ACC112 (cell line): ENCODE data around the gene LVRN.
A peak's percentile ranks its signal among the peaks of the same experiment; 100 is the strongest.

Experiments used
- H2AFZ ChIP-seq: fragments of 200-600 bp; sonication (generic); one replicate; pipeline ENCODE4 v1.6.0; 2017; ENCODE audit warnings: antibody characterized with exemption, low read length; ENCODE audit not compliant: unreplicated experiment
- H3K27ac ChIP-seq: fragments of 200-600 bp; sonication (generic); 2 replicates; pipeline ENCODE4 v1.5.1; 2014; ENCODE audit warnings: low read depth, mild to moderate bottlenecking, antibody characterized with exemption, low read length, moderate library complexity
- H3K27me3 ChIP-seq: fragments of 200-600 bp; sonication (generic); 2 replicates; pipeline ENCODE4 v1.6.1; 2014; ENCODE audit warnings: mild to moderate bottlenecking, antibody characterized with exemption, low read length, moderate library complexity, mixed read lengths; ENCODE audit not compliant: insufficient read depth
- H3K36me3 ChIP-seq: fragments of 200-600 bp; sonication (generic); 2 replicates; pipeline ENCODE4 v1.6.1; 2016; ENCODE audit warnings: mild to moderate bottlenecking, antibody characterized with exemption, low read length, moderate library complexity, mixed read lengths; ENCODE audit not compliant: insufficient read depth
- H3K4me1 ChIP-seq: fragments of 200-600 bp; sonication (generic); one replicate; pipeline ENCODE4 v1.6.1; 2016; ENCODE audit warnings: low read length, mixed read lengths; ENCODE audit not compliant: insufficient read depth, unreplicated experiment, control insufficient read depth
- H3K4me3 ChIP-seq: fragments of 200-600 bp; sonication (generic); 2 replicates; pipeline ENCODE4 v1.5.1; 2014; ENCODE audit warnings: mild to moderate bottlenecking, low read depth, low read length
- H3K79me2 ChIP-seq: fragments of 200-600 bp; sonication (generic); one replicate; pipeline ENCODE4 v1.6.0; 2016; ENCODE audit warnings: low read length; ENCODE audit not compliant: control insufficient read depth, unreplicated experiment, insufficient read depth

The LVRN gene

DNA sequence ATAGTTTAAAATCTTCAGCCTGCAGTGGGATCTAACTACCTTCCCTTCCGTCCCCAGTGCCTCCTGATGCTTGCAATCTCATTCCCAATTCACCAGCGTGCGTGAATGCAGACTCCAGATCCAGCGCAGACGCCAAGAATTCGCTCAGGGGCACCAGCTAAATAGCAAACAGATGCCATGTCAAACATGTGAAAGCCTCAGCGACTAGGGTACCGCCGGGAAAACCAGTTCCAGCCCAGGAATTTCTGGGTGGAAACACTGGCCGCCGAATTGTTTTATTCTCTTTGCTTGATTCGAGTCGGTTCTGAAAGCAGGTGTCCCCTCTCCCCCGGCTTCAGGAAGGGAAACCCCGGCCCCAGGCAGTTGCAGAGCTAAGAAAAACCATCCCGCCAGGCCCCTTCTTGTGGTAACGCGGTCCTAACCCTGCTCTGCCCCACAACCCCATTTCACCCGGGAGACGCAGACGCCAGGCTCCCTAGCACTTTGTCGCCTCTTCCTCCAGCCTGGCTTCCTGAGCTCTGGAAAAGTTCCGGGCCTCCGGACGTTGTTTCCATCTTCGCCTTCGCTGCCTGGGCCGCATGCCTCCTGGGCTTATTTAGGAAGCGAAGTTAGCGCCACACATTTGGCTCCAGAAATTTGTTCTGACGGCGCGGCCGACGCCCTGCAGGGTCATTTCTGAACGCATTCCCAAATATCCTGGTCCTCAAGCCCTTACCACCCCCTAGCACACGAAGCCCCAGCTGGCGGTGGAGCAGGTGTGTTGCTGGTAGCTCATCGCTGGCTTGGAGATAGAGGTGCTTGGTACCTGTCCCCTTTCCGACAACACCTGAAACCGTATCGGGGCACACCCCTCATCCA, 665 bp upstream of the LVRN start:
- Histone ChIP-seq H3K4me1 (no peaks in the 10 kb centered on the region), H3K36me3 (no peaks in the 10 kb centered on the region), H3K4me3 (peak overlapping the region; percentile 57), H2AFZ (peak overlapping the region; percentile 18), H3K27me3 (peaks cover 30% of the 10 kb centered on the region), H3K27ac (no peak overlapping the region), H3K79me2 (no peaks in the 10 kb centered on the region)

DNA sequence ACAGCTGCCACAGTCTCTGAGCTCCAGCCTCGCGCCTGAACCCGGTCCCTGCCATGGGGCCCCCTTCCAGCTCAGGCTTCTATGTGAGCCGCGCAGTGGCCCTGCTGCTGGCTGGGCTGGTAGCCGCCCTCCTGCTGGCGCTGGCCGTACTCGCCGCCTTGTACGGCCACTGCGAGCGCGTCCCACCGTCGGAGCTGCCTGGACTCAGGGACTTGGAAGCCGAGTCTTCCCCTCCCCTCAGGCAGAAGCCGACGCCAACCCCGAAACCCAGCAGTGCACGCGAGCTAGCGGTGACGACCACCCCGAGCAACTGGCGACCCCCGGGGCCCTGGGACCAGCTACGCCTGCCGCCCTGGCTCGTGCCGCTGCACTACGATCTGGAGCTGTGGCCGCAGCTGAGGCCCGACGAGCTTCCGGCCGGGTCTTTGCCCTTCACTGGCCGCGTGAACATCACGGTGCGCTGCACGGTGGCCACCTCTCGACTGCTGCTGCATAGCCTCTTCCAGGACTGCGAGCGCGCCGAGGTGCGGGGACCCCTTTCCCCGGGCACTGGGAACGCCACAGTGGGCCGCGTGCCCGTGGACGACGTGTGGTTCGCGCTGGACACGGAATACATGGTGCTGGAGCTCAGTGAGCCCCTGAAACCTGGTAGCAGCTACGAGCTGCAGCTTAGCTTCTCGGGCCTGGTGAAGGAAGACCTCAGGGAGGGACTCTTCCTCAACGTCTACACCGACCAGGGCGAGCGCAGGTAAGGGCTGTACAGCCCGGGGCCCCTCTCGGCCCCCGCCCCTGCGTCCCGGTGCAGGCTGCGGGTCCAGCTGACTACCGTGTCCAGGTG, 509 bp downstream of the LVRN start:
- Histone ChIP-seq H3K4me1 (no peaks in the 10 kb centered on the region), H2AFZ (peak overlapping the region; percentile 41), H3K27ac (no peak overlapping the region), H3K4me3 (peak overlapping the region; percentile 57), H3K27me3 (peaks cover 30% of the 10 kb centered on the region), H3K79me2 (no peaks in the 10 kb centered on the region), H3K36me3 (no peaks in the 10 kb centered on the region)

DNA sequence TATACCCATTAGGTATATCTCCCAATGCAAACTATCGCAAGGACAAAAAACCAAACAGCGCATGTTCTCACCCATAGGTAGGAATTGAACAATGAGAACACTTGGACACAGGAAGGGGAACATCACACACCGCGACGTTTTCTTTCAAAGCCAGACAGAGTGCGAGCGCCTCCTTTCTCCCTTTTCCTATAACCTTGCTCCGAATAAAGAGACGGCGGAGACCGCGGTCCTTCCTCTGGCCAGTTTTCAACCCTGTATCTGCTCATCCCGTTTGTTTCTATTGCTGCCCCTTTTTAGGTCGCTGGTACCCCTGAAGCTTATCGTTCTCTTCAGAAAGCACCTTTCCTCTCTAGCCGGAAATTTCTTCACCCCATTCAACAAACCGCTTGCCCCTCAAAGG, 1.3 kb downstream of the LVRN start:
- Histone ChIP-seq H3K36me3 (no peaks in the 10 kb centered on the region), H3K79me2 (no peaks in the 10 kb centered on the region), H3K4me3 (no peak overlapping the region), H3K27ac (no peak overlapping the region), H2AFZ (no peak overlapping the region), H3K27me3 (peaks cover 30% of the 10 kb centered on the region), H3K4me1 (no peaks in the 10 kb centered on the region)

DNA sequence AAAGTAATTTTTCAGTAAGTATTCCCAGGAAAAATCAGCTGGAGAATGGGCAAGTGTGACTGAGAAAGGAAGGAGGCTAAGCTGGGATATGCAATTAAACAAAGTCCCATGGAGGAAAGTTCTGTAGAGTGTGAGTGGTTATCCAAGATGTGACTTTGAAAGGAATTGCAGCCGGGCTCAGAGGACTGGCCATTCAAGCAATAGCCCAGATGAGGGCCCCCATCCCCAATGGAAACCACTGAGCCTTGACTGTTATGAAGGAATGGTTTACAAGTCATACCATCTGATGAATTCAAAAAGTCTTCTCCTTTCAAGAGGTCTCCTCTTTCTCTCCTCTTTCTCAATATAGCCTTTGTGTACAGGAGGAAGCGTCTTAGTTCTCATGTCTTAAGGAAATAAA, 6.5 kb downstream of the LVRN start:
- no peak overlapping the region for H3K27ac ChIP-seq
- H3K27me3 ChIP-seq = peaks cover 3% of the 10 kb centered on the region
- no peak overlapping the region for H3K4me3 ChIP-seq
- H2AFZ ChIP-seq = no peak overlapping the region
- no peaks in the 10 kb centered on the region for H3K36me3 ChIP-seq
- no peaks in the 10 kb centered on the region for H3K4me1 ChIP-seq
- H3K79me2 ChIP-seq = no peaks in the 10 kb centered on the region

DNA sequence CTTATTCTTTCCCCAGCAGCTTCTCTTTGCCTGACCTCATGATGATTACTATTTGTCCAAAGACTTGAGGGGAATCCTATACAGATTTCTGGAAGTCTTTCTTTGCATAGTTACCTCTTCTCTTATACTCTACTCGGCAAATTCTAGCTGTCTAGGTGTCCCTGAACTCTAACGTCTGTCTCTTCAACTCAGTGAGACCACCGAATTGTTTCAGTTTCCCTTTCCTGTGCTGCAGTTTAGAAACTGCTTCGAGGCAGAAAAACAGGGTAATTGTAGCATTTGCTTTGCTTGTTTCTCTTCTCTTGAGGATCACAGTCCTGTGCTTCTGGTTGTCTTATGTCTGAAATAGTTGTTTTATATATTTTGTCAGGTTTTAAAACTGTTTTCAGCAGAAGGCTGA, 14.8 kb downstream of the LVRN start:
- H3K36me3 ChIP-seq = no peaks in the 10 kb centered on the region
- peak overlapping the region; percentile 32; the same call in 1 of the 2 replicates for H3K4me3 ChIP-seq
- no peaks in the 10 kb centered on the region for H3K79me2 ChIP-seq
- no peaks in the 10 kb centered on the region for H3K27me3 ChIP-seq
- peak overlapping the region; percentile 30 for H2AFZ ChIP-seq
- no peak overlapping the region for H3K27ac ChIP-seq
- H3K4me1 ChIP-seq = peaks cover 30% of the 10 kb centered on the region

DNA sequence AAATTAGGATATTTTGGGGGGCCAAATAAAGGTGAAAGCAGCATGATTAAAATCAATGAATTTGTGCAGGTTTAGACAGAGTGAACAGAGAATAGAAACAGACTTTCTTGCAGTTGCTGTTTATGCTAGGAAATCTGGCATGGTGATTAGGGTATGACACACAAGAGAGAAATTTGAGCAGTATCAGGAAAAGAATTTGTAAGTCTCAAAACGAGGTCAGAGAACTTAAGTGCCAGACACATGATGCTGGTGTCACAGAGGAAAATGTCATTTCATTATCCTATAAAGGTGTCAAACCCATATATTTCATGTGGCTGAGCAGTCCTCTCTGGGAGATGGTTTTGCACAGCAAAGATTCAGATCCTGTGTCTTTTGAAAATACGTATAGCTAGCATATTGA, 15.7 kb downstream of the LVRN start:
- Histone ChIP-seq H3K27ac (no peak overlapping the region), H3K27me3 (no peaks in the 10 kb centered on the region), H3K4me3 (no peak overlapping the region), H3K36me3 (no peaks in the 10 kb centered on the region), H3K79me2 (no peaks in the 10 kb centered on the region), H2AFZ (peak overlapping the region; percentile 43), H3K4me1 (peaks cover 30% of the 10 kb centered on the region)

DNA sequence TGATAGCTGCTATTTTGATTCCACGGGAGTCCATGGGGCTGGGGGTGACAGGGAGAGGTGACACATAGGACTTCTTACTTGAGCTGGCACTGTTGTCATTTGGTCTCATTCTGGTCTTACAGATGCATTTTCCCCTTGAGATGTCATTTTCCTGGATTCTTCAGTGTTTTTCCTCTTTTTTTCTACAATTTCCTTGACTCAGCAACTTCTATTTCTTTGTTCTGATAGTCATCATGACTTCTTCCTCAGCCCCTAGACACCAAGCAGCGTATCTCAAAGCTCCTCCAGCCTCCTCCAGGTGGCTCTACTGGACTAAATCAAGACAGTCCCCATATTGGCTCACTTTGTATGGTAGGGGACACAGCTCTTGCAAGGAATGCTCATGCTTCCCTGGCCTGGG, 16.5 kb downstream of the LVRN start:
- Histone ChIP-seq H3K79me2 (no peaks in the 10 kb centered on the region), H3K36me3 (no peaks in the 10 kb centered on the region), H3K27ac (no peak overlapping the region), H3K27me3 (no peaks in the 10 kb centered on the region), H2AFZ (peak overlapping the region; percentile 43), H3K4me3 (no peak overlapping the region), H3K4me1 (peaks cover 30% of the 10 kb centered on the region)

DNA sequence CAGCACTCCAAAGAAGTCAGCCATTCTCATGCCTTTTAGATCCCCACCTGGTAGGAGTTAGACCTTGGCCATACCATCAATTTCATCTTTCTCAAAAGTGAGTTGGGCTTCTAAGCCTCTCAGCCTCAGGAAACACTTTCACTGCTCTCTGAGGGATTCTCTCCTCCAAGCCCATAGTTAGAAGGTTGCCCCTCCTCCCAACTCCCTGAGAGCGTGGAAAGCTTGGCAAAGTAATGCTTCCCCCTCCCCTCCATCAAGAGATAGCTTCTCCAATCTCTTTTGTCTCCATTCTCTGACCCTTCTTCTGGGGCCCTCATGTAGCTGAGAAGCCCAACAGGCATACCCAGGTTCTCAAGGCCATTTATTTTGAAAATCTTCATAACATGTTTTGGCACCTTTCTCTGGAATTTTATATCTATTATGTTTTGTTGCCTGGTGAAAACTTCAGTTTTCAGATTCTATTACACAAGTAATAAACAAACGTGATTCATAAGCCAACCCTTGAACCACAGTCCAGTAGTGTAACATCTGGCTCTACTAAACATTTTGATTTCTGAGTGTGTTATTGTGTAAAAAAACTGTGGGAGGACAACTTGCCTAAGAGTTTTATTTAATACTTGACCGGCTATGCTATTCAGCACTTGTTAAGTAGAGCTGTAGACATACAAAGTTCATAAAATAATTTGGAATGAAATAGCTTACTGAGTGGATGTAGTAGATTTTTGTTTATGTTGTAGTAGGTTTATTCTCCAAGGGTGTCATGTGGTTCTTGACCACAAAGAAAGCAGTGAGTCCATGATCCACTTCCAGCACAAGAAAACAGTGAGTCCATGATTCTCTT, 17.1 kb downstream of the LVRN start:
- Histone ChIP-seq H3K27ac (no peak overlapping the region), H3K4me1 (peaks cover 30% of the 10 kb centered on the region), H3K79me2 (no peaks in the 10 kb centered on the region), H3K4me3 (no peak overlapping the region), H3K27me3 (no peaks in the 10 kb centered on the region), H3K36me3 (no peaks in the 10 kb centered on the region), H2AFZ (no peak overlapping the region)

DNA sequence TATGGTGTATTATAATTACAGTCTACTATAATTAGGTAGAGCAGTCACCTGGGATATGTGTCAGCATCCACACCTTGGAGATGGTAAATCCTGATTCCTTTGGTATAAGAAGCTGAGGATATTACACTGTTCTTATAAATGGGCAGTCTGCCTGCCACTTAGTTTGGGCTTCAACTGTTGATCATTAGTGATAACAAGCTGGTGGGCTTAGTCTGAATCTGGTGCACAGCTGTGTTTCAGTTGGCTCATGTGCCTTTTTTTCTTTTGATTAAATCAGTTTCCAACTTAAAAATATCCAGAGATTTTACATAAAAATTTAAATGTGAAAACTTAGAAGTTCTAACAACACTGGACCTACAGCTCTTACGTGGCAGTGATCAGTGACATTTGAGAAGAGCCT, 21.2 kb downstream of the LVRN start:
- Histone ChIP-seq H3K27ac (no peak overlapping the region), H2AFZ (no peak overlapping the region), H3K79me2 (no peaks in the 10 kb centered on the region), H3K4me3 (no peak overlapping the region), H3K27me3 (no peaks in the 10 kb centered on the region), H3K36me3 (no peaks in the 10 kb centered on the region), H3K4me1 (peaks cover 21% of the 10 kb centered on the region)
